GM12878 (cell line): ENCODE results near the gene DNHD1.

Experiments
- MYC ChIP-seq: IDR thresholded peaks from 2 replicates; pipeline ENCODE4 v1.6.1; 2011; ENCODE audit warnings: mild to moderate bottlenecking, low read length, moderate library complexity, inconsistent platforms; ENCODE audit not compliant: insufficient read depth, insufficient replicate concordance, insufficient read length, severe bottlenecking
- NFYB ChIP-seq: IDR thresholded peaks from 2 replicates; pipeline ENCODE4 v1.6.1; 2011; ENCODE audit warnings: low read depth, mild to moderate bottlenecking, low read length, improper control_type of control experiment, moderate library complexity; ENCODE audit not compliant: insufficient read depth
- SMAD1 ChIP-seq: fragments of 450-650 bp; IDR thresholded peaks from 2 replicates; pipeline ENCODE4 v1.6.1; 2018; ENCODE audit warnings: mild to moderate bottlenecking, low read depth; ENCODE audit not compliant: partially characterized antibody
- ZSCAN29 ChIP-seq: fragments of 450-650 bp; IDR thresholded peaks from 2 replicates; pipeline ENCODE4 v1.6.1; 2017; ENCODE audit warnings: mild to moderate bottlenecking, moderate library complexity
- TF ChIP-seq, protein P1 (sequence below), 3 experiments: IDR thresholded peaks in 2 of 3; conservative IDR thresholded peaks in 1 of 3; 2 replicates each; pipeline ENCODE4 v1.5.1; 2011; ENCODE audit warnings: low read depth in 3 of 3, low read length in 3 of 3, mild to moderate bottlenecking in 3 of 3, control low read depth in 2 of 3, moderate library complexity in 2 of 3, inconsistent platforms in 1 of 3, mixed read lengths in 1 of 3; ENCODE audit not compliant: control insufficient read depth in 2 of 3, insufficient read depth in 1 of 3; ENCODE audit errors: extremely low read depth in 1 of 3
- TF ChIP-seq, protein P2 (sequence below): IDR thresholded peaks from 2 replicates; pipeline ENCODE4 v1.6.1; 2012; ENCODE audit warnings: low read depth, low read length, improper control_type of control experiment

DNA sequence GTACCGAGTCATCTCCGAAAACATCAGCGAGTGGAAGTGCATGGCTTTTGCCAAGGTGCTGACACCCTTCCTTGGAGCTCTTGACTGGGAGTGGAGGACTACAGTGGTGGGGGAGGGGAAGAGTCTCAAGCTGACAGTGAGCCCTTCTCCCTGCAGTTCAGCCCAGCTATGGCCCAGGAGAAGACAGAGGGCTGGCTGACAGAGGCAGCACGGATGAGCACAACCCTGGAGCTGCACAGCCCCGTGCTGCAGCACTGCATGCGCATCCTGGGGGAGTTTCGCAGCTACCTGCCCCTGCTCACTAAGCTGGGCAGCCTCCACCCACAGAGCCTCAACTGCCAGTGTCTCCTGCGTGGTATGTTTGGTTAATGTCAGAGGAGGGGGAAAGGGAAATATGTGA lies 41.4 kb downstream of the DNHD1 start:
- TF ChIP-seq SMAD1 (no peak), ZSCAN29 (no peak), NFYB (no peak), MYC (no peak)
- TF ChIP-seq, protein P1, sequence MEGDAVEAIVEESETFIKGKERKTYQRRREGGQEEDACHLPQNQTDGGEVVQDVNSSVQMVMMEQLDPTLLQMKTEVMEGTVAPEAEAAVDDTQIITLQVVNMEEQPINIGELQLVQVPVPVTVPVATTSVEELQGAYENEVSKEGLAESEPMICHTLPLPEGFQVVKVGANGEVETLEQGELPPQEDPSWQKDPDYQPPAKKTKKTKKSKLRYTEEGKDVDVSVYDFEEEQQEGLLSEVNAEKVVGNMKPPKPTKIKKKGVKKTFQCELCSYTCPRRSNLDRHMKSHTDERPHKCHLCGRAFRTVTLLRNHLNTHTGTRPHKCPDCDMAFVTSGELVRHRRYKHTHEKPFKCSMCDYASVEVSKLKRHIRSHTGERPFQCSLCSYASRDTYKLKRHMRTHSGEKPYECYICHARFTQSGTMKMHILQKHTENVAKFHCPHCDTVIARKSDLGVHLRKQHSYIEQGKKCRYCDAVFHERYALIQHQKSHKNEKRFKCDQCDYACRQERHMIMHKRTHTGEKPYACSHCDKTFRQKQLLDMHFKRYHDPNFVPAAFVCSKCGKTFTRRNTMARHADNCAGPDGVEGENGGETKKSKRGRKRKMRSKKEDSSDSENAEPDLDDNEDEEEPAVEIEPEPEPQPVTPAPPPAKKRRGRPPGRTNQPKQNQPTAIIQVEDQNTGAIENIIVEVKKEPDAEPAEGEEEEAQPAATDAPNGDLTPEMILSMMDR (IDR thresholded peaks at IDR 0.05 in 2 of 3, conservative IDR thresholded peaks at IDR 0.05 in 1 of 3; ENCODE audit: control insufficient read depth in 2 of 3, extremely low read depth in 1 of 3, insufficient read depth in 1 of 3, low read depth in 3 of 3, low read length in 3 of 3): no peak
- TF ChIP-seq, protein P2, sequence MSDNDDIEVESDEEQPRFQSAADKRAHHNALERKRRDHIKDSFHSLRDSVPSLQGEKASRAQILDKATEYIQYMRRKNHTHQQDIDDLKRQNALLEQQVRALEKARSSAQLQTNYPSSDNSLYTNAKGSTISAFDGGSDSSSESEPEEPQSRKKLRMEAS: no peak
